Activated T-cell treated with anti-CD3 and anti-CD28 coated beads, Interleukin-2, amount 50 U/mL, for 48 hours (primary cell): ENCODE data around the gene LIN37.

Experiments
- DNase-seq, 2 experiments: peaks; one replicate each; pipeline ENCODE4 v3.0.0-alpha.2; 2020

LIN37 gene

GRCh38 chr19:35748106-35749020 is at the start of gene LIN37:
Gene LIN37 (plus strand): TSS chr19:35748576. CDS start chr19:35748725, 149 bp downstream.
- peak; percentile 99 for DNase-seq

- DNase-seq: peak; percentile 93 to 95
These were observed 46.0 kb upstream of the LIN37 start for GRCh38 chr19:35702223-35703012.

- no peak for DNase-seq
These were observed 45.0 kb upstream of the LIN37 start for GRCh38 chr19:35703343-35703742.

GRCh38 chr19:35704218-35704617 is 44.2 kb upstream of the LIN37 start, which contains the start of gene ZBTB32:
Gene ZBTB32 (plus strand): TSS chr19:35704558. CDS start chr19:35714627, 10,069 bp downstream.
- DNase-seq: peak in 1 of 2 experiments; percentile 48

GRCh38 chr19:35708391-35708790 is 40.0 kb upstream of the LIN37 start:
- no peak for DNase-seq

GRCh38 chr19:35710784-35711723 is 37.3 kb upstream of the LIN37 start:
- DNase-seq: peak; percentile 87 to 89

GRCh38 chr19:35712567-35713505 is 35.5 kb upstream of the LIN37 start:
- peak; percentile 91 to 92 for DNase-seq

- no peak for DNase-seq
These were observed 34.9 kb upstream of the LIN37 start for GRCh38 chr19:35713506-35713850.

- no peak for DNase-seq
These were observed 34.4 kb upstream of the LIN37 start for GRCh38 chr19:35713904-35714495.

GRCh38 chr19:35714601-35715354 is 33.6 kb upstream of the LIN37 start:
- peak in 1 of 2 experiments; percentile 63 for DNase-seq

- DNase-seq: no peak
These were observed 33.0 kb upstream of the LIN37 start for GRCh38 chr19:35715355-35715809.

- DNase-seq: peak; percentile 56
These were observed 32.2 kb upstream of the LIN37 start for GRCh38 chr19:35715981-35716800.

GRCh38 chr19:35716801-35717664 is 31.3 kb upstream of the LIN37 start:
- DNase-seq: peak; percentile 88

GRCh38 chr19:35717665-35718344 is 30.6 kb upstream of the LIN37 start, which contains the start of gene KMT2B:
Gene KMT2B (plus strand): TSS chr19:35718003. CDS start chr19:35718019, 16 bp downstream.
- DNase-seq: peak; percentile 95 to 97

GRCh38 chr19:35718345-35719041 is 29.9 kb upstream of the LIN37 start:
- peak; percentile 73 to 78 for DNase-seq

GRCh38 chr19:35719402-35720162 is 28.8 kb upstream of the LIN37 start:
- DNase-seq: no peak
